GM19438 (cell line): ENCODE measurements around the gene WBP2.

Experiments used
- ATAC-seq: cut with Tn5 transposase; IDR thresholded peaks from one replicate; pipeline ENCODE4 v1.9.1; 2021; ENCODE audit warnings: low read depth; ENCODE audit not compliant: unreplicated experiment

WBP2 gene

DNA sequence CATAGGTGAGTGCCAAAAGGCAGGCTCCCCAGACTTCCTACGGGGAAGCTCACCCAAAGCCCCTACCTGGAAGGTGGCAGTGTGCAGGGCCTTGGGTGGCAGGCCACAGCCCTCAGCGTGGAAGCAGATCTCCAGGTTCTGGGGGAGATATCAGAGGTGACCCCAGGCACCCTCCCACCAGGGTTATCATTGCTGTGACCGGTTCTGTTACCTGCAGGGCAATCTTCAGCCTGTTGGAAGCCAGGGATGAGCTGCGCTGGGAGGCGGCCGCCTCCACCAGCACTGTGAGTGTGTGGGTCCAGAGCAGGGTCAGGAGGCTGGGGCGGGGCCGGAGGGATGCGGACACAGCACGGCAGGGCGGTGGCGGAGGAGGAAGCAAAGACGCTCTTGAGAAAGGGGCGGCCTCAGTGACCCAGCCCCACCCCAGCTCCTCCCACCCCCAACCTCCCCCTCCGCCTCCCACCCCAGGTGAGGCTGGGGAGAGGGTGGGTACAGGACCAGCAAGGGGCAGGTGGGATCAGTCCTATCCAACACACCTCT lies 24.0 kb downstream of the WBP2 start:
- ATAC-seq = no peak

DNA sequence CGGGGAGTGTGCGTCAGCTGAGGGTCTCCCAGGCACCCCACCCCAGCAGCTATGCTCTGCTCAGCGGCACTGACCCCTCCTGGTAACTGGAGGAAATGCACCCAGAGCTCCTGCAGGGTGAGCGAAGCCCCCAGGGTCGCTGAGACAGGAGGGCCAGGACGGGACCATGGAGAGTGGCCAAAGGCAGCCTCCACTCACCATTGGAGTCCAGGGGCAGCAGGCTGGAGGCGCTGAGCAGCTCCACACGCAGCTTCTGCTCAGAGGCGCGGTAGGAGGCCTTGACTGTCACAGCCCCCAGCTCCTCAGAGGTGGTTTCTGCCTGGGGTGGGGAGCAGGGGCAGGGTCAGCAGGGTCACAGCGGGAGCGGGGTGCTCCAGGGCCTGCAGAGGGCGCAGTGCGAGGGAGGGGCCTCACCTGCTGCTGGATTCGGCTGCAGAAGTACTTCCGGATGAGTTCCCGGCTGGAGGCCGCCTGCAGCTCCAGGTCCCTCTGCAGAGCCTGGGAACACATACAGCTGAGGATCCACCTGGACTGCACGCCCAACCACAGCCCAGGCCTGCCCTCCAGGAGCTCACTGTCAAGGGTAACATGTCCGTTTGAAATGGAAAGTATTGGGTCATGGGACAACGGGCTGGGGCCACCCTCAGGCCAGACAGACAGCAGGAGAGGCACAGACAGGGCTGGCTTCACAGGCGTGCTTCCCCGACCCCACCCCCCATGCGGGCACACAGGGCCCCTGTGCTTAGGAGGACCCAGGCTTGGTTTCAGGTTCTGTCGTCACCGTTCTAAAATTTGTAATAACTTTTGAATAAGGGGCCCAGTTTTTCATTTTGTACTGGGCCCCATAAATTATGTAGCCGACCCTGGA lies 24.7 kb downstream of the WBP2 start:
- no peak for ATAC-seq

DNA sequence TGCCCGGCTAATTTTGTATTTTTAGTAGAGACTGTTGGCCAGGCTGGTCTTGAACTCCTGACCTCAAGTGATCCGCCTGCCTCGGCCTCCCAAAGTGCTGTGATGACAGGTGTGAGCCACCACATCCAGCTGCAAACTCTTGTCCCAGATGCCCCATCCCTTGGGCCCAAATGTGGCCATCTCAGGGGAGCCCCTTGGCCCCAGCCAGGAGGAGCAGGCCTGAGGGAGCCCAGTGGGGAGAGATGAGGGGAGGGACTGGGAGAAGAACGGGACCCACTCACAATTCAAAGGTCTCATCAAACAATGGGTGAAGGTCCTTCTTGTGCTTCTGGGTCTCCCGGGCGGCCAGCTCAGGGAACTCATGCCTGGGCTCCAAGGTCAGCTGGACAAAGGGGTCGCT lies 25.4 kb downstream of the WBP2 start:
- no peak for ATAC-seq

DNA sequence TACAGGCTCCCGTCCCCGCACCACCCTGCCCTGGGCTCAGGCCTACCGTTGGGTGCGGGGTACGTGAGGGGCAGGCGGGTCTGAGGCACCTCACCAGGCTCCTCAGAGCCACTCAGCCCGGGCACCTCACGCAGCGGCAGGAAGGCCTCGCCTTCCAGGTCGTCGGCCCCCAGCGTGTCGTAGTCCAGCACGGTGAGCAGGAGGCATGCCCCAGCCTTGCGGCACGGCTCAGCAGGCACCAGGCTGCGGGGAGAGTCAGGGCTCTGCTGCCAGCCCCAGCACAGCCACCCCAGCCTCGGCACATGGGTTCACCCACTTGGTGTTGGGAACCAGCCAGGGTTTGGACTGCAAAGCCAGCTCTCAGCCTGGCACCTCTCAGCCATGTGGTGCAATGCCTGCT lies 26.4 kb downstream of the WBP2 start:
- ATAC-seq = no peak

DNA sequence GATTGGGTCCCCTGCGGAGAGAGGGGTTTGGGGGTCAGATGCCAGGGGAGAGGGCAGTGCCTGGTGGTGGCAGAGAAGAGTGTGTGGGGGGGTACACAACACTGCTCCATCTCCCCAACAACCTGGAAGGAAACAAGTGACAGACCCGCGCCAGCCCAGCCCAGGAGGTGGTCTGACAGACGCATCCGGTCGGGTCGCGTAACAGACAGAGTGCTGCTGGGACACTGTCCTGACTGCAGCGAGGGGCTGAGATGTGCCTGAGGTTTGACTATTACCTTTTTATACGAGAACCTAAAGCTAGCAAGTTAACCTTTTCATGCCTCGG lies 27.1 kb downstream of the WBP2 start:
- ATAC-seq = no peak

DNA sequence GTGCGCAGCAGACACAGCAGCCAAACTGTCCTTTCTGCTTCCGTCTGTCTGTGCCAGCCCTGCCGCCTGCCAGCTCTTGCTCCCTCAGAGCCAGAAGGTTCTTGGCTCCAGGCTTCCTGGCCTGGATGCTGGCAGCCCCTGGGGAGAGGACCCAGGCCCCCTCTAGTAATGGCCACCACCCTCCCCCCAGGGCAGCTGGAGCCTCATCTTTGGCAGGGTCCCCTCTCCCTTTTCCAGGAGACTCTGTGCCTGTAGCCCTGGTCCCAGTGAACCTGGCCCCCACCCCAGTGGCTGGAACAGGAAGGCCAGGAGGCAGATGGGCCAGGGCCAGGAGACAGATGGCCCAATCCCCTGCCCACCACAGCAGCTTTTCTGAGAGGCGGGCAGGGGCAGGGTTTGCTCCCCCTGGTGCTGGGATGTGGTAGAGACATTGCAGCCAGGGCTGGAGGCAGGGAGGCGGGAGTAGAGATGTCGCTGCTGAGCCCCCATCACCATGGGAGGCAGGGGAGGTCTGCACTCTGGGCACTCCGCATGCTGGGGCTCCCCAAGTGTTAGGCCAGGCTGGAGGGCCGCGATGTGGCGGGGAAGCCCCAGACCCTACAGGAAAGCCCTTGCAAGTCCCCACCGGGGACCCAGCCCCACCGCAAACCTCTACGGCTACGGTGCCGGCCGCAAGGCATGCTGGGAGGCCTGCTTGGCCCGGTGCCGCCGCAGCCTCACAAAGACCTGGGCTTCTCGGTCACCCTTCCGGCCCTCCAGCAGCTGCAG lies 27.6 kb downstream of the WBP2 start:
- no peak for ATAC-seq

DNA sequence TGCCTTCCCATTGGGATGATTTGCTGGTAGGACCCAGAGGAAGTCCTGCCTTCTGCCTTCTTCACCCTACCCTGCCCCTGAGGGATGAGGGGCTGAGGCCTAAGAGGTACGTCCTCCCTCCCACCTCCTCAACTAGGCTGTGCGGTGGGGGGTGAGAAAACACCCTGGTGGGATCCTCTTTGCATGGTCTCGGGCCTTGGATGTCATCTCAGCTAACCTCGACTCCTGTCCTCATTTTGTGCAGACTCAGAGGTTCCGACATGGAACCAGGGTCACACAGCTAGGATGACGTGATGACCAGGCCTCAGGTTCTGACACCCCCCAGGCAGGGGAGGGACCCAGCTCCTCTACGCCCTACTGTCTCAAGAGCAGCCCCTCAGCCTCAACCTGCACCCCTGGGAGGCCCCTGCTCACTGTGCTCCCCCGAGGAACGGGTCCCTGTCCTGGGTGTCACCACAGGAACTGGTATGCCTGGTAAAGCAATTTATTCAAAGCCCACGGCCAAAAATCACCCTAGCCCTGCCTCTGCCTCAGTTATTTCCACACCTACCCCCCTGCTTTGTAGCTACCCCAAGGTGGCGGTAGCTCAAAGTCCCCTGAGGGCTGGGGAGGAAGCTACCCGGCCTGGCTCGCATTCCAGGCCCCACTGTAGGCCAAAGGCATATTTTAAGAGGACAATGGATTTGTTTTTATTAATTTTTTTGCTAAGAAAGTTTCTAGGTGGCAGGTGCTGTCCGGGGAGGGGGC lies 28.4 kb downstream of the WBP2 start:
- ATAC-seq = no peak

DNA sequence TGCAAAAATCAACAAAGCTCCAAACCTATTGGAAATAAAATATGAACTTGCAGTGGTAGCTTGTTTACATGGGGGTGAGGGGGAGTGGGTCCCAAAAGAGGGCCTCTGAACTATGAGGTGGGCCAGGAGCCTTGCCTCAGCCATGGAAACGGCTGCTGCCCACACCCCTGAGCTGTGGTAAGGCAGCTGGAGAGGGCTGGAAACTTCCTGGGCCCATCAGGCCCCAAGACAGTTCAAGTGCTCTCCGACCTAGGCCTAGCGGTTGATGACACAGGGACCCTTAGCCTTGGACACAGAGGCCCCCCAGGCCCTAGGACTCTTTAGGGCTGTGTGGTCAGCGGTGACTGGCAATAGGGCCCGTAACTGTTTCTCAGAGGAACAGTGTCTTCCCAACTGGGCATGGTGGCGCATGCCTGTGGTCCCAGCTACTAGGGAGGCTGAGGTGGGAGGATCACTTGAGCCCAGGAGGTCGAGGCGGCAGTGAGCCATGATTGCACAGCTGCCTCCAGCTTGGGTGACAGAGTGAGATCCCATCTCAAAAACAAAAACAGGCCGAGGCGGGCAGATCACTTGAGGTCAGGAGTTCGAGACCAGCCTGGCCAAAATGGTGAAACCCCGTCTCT lies 29.3 kb downstream of the WBP2 start:
- ATAC-seq = no peak

DNA sequence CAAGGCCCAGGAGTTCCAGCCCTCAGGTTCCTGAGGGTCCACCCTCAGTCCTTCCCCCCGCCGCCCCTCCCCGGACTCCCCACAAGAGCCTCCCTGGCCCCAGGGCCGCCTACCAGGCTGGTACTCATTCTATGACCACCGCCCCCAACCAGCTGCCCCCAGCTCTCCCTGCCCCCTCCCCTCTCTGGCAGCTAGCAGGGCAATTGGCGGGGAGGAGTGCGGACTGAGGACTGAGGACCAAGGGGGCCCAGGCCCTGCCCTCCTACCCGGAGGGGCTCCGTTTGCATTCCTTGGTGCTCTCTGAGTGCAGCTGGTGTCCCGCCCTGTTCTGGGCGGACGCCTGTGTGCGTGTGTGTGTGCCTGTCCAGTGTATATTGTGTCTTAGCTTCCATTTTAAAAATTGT lies 30.0 kb downstream of the WBP2 start:
- no peak for ATAC-seq

DNA sequence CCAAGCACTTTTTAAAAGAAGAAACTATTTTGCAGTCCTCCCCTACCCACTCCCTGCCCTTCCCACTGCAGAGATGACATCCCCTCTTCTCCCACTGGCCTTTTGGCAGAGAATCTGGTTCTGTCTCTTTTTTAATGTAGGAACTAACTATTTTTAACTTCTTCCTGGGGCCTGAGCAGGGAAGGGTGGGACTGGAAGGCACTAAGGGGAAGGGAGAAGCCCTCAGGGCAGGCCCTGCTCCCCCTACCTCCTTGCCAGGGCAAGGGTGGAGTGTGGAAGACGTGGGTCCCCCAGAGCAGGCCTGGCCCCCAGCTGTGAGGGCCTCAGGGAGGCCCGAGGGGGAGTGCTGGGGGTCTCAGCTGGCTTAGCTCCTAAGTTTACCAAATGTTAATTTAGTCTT lies 30.5 kb downstream of the WBP2 start:
- ATAC-seq = no peak

DNA sequence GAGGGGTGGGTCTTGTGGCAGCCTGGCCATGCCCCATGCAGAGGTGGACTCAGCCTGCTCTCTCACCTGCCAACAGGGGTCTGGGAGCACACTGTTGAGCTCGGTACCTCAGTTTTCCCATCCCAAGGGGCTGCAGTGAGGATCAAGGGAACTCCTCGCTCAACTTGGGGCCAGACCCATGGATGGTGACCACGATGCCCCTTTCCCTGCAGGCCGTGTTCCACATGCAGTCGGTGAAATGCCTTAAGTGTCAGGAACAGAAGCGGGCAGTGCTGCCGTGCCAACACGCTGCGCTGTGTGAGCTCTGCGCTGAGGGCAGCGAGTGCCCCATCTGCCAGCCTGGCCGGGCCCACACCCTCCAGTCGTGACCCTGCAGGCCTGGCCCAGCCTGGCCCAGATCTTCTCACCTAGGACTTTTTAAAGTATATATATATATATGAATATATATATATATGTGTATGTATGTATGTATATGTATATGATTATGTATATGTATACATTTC lies 31.0 kb downstream of the WBP2 start:
- no peak for ATAC-seq

DNA sequence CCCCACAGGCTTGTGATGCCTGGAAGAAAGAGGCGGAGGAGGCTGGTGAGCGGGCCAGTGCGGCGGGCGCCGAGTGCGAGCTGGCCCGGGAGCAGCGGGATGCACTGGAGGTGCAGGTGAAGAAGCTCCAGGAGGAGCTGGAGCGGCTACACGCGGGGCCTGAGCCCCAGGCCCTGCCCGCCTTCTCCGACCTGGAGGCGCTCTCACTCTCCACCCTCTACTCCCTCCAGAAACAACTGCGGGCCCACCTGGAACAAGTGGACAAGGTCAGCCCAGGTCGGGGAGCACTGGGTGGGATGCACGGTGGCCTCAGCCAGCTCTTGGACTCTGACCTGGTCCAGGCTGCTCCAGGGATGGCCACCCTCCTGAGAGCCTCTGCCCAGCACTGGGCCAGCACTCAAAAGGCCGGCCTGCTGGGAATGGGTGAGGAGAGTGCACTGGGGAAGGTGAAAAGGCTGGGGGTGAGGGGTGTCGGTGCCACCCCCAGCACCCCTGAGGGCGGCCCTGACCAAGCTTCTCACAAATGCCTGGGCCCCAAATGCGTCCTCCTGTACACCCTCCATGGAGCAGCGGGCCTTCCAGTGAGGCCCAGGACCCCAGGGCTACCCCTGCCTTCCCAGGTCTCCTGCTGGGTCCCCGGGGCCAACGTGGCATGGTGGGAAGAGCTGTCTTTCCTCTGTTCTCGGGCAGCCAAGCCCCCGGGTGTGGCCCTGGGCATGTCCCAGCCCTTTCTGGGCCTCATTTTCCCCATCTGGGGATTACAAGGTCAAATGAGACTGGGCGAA lies 31.7 kb downstream of the WBP2 start:
- no peak for ATAC-seq

DNA sequence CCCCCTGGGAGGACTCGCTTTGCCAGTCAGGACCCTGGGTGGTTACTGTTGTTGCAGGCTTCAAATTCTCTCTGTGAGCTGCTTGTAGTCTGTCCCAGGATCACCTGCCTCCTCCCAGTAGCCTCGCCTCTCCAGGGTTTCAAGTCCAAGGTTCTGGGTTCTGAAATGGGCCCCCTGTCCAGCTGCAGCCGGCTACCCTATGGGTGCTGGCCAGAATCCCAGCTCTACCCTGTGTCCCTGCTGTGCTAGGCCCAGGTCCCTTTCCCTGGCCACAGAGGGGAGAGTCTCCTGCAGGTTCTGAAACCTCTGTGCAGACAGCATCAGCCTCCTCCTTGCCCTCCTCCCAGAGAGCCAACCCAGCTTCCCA lies 32.4 kb downstream of the WBP2 start:
- ATAC-seq = no peak

DNA sequence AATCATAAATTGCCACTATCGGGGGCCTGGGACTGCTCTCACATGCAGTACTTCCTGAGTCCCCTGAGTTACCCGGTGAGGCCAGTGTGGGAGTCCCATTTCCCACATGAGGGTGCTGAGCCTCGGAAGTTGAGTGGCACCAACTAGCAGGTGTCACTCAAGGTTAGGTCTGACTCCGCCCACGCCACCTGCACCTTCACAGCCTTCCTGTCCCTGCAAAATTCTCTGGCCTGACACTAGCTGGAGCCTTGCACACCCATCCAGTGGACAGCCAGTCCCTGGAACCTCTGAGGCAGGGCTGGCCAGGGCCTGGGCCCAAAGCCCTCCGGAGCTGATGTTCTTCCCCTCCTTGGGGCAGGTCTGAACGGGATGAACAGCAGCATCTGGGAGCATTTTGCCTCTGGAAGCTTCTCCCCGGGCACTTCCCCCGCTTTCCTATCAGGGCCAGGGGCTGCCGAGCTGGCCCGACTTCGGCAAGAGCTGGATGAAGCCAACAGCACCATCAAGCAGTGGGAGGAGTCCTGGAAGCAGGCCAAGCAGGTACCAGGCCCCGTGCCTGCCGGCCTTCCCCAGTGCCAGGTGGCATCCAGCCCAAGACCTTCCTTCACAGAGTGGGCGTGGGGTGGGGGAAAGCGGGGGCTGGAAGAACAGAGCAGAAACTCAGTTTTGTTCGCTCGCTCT lies 32.9 kb downstream of the WBP2 start:
- no peak for ATAC-seq

DNA sequence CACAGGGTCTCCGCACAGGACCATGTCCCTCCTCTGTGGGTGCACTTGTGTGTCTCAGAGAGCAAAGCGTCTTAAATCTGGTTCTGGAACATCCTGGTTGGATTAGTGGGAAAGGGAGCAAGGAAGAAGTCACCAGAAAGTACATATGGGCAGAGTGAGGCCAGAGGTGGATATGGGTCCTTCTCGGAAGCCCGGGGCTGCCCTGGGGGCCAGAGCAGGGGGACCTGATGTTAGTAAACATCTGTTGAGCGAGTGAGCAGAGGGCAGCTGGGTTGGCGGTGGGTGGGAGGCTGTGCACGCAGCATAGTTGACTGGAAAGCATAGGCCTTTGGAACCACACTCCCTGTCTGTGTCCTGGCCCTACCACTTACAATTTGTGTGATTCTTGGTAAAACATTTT lies 33.6 kb downstream of the WBP2 start:
- no peak for ATAC-seq

DNA sequence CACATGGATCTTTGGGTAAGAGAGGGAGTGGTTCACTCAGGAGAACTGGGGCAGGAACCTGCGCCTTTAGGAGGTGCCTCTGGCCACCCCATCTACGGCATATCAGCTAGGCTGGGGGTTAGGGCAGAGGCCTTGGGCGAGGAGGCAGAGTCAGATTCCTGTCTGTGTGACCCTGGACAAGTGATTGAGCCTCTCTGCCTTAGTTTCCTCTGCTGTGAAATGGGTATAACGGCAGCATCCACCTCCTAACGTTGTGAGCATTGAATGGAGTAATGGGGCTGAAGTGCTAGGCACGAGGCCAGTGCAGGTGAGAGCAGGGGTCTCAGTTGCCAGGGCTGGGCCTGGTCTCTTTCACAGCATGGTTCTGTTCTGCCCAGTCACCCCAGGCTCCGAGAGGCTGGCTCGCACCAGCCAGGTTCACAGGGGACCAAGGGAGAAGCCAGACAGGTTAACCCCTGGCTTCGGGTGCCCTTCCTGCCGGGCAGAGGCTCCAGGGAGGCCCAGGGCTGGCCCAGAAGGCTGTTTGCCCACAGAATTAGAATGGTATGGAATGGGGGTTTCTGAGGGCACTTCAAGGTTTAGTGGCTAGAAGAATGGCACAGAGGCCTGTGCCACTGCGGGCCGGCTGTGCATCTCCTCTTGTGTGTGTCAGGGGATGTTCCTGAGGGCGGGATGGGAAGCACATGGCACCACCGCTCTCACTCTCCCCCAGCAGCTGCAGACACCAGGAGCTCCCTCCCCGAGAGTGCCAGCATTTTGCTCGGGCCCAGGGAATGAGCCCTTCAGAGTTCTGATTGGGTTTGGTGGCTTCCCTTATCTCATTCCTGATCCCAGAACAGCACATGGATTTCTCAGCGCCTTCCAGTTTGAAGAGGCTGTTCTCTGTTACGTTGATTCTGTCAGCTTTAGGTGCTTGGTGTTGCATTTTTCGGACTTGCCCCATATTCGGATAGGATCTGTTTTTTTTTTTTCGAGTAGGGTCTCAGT lies 34.7 kb downstream of the WBP2 start:
- ATAC-seq = no peak

DNA sequence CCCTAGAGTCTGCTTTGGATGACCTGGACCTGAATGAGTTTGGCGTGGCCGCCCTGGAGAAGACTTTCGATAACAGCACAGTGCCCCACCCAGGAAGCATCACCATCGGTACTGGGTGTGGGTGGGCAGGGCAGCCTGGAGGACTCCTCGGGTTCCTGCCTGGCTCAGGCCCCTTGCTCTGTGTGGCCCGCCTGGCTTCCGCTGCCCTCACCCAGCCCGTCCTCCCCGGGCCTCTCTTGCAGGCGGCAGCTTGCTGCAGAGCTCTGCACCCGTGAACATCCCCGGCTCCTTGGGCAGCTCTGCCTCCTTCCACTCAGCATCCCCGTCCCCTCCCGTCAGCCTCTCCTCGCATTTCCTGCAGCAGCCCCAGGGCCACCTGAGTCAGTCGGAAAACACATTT lies 35.5 kb downstream of the WBP2 start:
- no peak for ATAC-seq

DNA sequence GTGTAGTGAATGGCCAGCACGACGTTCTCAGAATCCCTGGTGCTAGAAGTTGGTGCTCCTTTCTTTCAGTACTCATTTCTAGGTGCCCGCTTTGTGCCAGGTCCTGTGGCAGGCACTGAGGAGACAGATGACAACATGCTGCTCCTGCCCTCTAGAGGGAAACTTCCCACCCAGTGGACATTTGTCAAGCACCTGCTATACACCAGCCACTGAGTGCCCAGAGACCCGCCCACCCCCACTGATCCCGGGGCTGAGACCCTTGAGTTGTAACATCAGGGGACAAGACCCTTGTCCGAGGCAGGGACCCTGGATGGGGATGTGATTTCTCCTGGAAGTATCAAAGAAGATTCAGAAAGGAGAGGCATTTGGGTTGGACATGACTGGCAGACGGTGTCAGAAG lies 36.0 kb downstream of the WBP2 start:
- no peak for ATAC-seq
